Activated CD8-positive, alpha-beta T cell treated with anti-CD3 and anti-CD28 coated beads for 36 hours (primary cell): ENCODE results near the gene C10orf120. TPM values are rescaled to one million over a fixed set of nuclear protein-coding genes. Genes with fewer than 3 reads are reported as not detected.

ENCODE experiments used
- ATAC-seq: fragments of 200-7000 bp; cut with Tn5 transposase; one replicate; pipeline ENCODE4 v1.10.0; 2021; ENCODE audit warnings: mild to moderate bottlenecking, moderate library complexity
- CTCF ChIA-PET: fragments of 350-600 bp; sonication (Branson Sonifier 250); formaldehyde crosslinking; loops from one replicate; lab custom pipeline; 2021; ENCODE audit warnings: antibody characterized with exemption; lab: Charles Lee
- POLR2A ChIA-PET: fragments of 350-600 bp; sonication (Branson Sonifier 250); formaldehyde crosslinking; loops from one replicate; lab custom pipeline; 2021; ENCODE audit warnings: antibody characterized with exemption; lab: Charles Lee
- DNase-seq: peaks from one replicate; pipeline ENCODE4 v3.0.0-alpha.2; 2020
- H3K27ac Mint-ChIP-seq: one replicate; pipeline ENCODE4 v1.8.0; 2021; ENCODE audit warnings: mild to moderate bottlenecking, mixed read lengths
- H3K27me3 Mint-ChIP-seq: one replicate; pipeline ENCODE4 v1.8.0; 2021; ENCODE audit warnings: mixed read lengths
- H3K36me3 Mint-ChIP-seq: one replicate; pipeline ENCODE4 v1.8.0; 2021; ENCODE audit warnings: low read depth, mixed read lengths
- H3K4me1 Mint-ChIP-seq: one replicate; pipeline ENCODE4 v1.8.0; 2021; ENCODE audit warnings: low read depth, mixed read lengths
- H3K4me3 Mint-ChIP-seq: one replicate; pipeline ENCODE4 v1.8.0; 2021; ENCODE audit warnings: mild to moderate bottlenecking, moderate library complexity, mixed read lengths
- H3K9me3 Mint-ChIP-seq: one replicate; pipeline ENCODE4 v1.8.0; 2021; ENCODE audit warnings: mixed read lengths
- CTCF ChIP-seq: fragments of 200-600 bp; IDR thresholded peaks from one replicate; pipeline ENCODE4 v1.8.0; 2022; ENCODE audit warnings: antibody characterized with exemption, mild to moderate bottlenecking
- intact Hi-C: fragments of 100-400 bp; cut with micrococcal nuclease; formaldehyde crosslinking; loops from one replicate; pipeline ENCODE4 v1.10.0; 2022
- total RNA-seq, 2 experiments: library from RNA; stranded (reverse); gene quantifications; one replicate each; pipeline ENCODE4 v1.2.3, GENCODE V29; 2021

C10orf120 gene
- total RNA-seq, 2 experiments from 2014 or later, result not detected

DNA sequence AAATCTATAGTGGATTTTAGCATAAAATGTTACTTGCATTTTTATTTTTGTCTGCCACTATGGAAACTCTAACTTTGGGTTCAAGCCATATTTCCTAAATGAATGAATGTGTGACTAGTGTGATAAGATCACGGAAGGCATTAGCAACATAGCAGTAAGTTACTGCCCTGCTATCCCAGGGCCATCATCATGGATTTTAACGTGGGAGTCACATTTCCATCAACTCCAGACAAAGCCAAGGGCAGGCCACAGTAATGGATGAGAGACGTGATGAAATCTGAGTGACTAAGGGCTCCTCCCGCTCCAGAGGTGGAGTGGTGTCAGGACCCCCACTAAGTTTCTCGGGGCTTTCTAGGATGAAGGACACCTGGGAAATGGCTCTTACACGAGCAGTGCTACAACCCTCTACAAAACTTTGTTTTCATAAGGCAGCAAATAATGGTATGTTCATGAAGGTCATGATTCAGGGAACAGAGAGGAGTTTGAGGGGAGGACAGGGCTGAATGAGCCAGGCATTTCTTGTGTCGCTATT is 34.3 kb downstream of the C10orf120 start:
- intact Hi-C loops, result no loop called here
- Mint-ChIP-seq H3K4me1 (no peaks in the 10 kb centered on the region), H3K9me3 (no peaks in the 10 kb centered on the region), H3K36me3 (no peaks in the 10 kb centered on the region), H3K27me3 (peaks cover 8% of the 10 kb centered on the region), H3K4me3 (no peak overlapping the region), H3K27ac (no peak overlapping the region)
- TF ChIP-seq CTCF, result no peak
- ChIA-PET CTCF (no interaction called here), POLR2A (no interaction called here)
- no peak for ATAC-seq
- DNase-seq, result no peak

DNA sequence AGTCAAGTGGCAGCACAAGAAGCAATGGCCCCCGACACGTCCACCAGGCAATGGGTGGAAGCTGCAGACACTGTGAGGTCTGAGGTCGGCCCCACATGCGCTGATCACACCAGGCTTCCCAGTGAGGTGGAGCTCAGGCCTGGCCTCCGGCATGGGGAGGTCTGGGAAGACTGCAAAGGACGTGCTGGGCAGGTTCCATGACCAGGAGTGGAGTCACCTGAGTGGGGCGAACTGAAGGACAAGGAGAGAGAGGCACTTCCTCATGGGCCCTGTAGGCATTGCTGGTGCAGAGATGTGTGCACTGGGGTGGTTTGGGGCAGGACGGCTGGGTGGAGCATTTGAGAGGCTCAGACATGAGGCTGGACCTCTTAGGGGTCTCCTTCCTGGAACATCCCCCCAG is 35.1 kb downstream of the C10orf120 start:
- intact Hi-C loops, result no loop called here
- no peak for DNase-seq
- TF ChIP-seq CTCF, result no peak
- Mint-ChIP-seq H3K4me1 (no peaks in the 10 kb centered on the region), H3K9me3 (no peaks in the 10 kb centered on the region), H3K27ac (no peak overlapping the region), H3K36me3 (no peaks in the 10 kb centered on the region), H3K4me3 (no peak overlapping the region), H3K27me3 (peaks cover 8% of the 10 kb centered on the region)
- ChIA-PET POLR2A (no interaction called here), CTCF (no interaction called here)
- no peak for ATAC-seq

DNA sequence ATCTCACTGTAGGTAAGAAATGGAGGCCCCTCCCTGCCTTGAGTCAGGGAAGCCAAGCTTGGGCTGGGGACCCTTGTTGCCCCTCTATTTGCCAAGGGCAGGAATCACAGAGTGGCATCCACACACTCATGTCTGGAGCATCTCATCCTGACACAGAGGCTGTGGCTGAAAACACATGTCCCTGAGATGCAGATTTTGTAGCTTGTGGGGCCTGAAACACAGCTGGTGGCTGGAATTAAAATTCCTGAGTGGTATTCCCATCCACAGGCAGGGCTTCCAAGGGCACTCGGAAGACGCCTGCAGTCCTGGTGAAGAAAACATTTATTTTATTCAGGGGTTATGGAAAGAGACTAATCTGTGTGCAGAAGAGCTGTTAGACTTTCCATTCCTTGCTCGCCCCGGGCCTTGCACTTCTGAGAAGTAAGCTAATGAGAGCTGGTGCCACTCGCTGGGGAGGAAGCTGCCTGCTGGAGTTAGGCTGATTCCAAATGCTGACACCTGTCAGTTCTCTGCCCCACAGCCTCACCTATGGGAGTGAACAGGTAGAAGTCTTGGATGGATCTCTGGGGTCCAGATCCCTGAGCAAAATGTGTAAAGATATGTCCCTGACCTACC is 36.0 kb downstream of the C10orf120 start:
- H3K4me1 Mint-ChIP-seq, result no peaks in the 10 kb centered on the region

GRCh38 chr10:122662231-122662630 is 37.4 kb downstream of the C10orf120 start:
- no peak for TF ChIP-seq CTCF
- intact Hi-C loops, result no loop called here
- Mint-ChIP-seq H3K27me3 (peaks cover 5% of the 10 kb centered on the region), H3K27ac (no peak overlapping the region), H3K4me1 (no peaks in the 10 kb centered on the region), H3K4me3 (no peak overlapping the region), H3K9me3 (no peaks in the 10 kb centered on the region), H3K36me3 (no peaks in the 10 kb centered on the region)
- ATAC-seq (no peak), DNase-seq (no peak)
- POLR2A ChIA-PET, result no interaction called here
- CTCF ChIA-PET, result no interaction called here

More for the DNA sequence above, 36.0 kb downstream of the C10orf120 start:
- Mint-ChIP-seq H3K9me3 (no peaks in the 10 kb centered on the region), H3K27ac (no peak overlapping the region), H3K4me3 (no peak overlapping the region), H3K36me3 (no peaks in the 10 kb centered on the region), H3K27me3 (peaks cover 8% of the 10 kb centered on the region)
- no peak for DNase-seq
- ChIA-PET CTCF (interaction anchor here (1.2 kb wide), 1 partner anchor 15 kb away, joined by 3 read pairs; no protein-coding TSS in a partner anchor), POLR2A (no interaction called here)
- intact Hi-C loops, result no loop called here
- ATAC-seq, result no peak
- TF ChIP-seq CTCF, result no peak

DNA sequence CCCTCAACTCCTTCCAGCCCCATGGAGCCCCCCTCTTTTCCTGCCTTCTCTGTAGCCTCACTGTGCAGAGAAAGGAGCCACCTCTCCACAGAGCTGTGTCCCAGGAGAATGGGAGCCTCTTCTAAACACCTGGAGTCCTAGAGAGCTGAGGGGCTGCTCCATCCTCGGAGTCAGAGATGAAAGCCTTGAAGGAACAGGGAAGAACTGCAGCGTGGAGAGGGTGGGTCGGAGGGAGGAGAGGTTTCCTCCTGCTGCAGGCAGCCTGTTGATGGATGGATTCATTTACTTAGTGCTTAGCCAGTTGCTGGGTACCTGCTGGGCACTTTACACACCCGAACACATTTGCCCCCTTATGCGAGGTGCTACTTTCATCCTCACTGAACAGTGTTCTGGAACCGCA is 39.0 kb downstream of the C10orf120 start:
- DNase-seq (no peak), ATAC-seq (no peak)
- TF ChIP-seq CTCF, result no peak
- Mint-ChIP-seq H3K4me1 (no peaks in the 10 kb centered on the region), H3K27ac (no peak overlapping the region), H3K9me3 (no peaks in the 10 kb centered on the region), H3K27me3 (peaks cover 3% of the 10 kb centered on the region), H3K36me3 (no peaks in the 10 kb centered on the region), H3K4me3 (no peak overlapping the region)
- ChIA-PET POLR2A (no interaction called here), CTCF (no interaction called here)
- intact Hi-C loops, result no loop called here
